Measurements from ENCODE around the gene TJP1.
"Not testable (repeated sequence)": the region's sequence is repeated elsewhere in the genome, so short reads cannot be mapped to it uniquely, and the experiment has no call there.

Gene TJP1

GRCh38 chr15:29749365-29750086 lies 72.7 kb downstream of the TJP1 start:
- DNase-seq = no peak

DNA sequence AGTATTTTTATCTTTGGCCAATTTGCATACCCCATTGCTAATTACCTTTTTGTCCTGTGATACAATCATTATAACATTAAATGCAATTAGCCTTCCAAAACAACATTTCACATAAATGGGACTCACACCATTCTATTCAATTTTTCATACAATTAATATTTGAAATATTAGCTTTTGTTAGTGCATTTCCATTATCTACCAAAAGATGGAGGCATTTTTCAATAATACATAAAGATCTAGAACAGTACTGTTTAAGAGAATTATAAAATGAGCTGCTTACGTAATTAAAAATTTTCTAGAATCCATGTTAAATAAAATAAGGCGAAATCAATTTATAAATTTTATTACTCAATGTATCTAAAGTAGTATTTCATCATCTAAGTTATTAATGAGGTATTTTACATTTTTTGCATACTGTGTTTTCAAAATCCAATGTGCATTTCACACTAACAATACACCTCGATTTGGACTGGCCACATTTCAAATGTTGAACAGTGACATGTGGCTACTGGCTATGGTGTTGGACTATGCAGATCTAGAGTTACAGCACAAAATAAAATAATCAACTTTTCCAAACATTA lies 74.3 kb downstream of the TJP1 start:
- DNase-seq = no peak

- DNase-seq = peak; percentile 28
Observed at GRCh38 chr15:29743475-29743874, 78.8 kb downstream of the TJP1 start.

- no peak for DNase-seq
Observed at GRCh38 chr15:29740692-29741311, 81.5 kb downstream of the TJP1 start.

- no peak for DNase-seq
Observed at GRCh38 chr15:29736744-29737020, 85.6 kb downstream of the TJP1 start.

- DNase-seq = no peak
Observed at GRCh38 chr15:29736012-29736743, 86.1 kb downstream of the TJP1 start.

- no peak for DNase-seq
Observed at GRCh38 chr15:29734917-29735572, 87.2 kb downstream of the TJP1 start.

- DNase-seq = no peak
Observed at GRCh38 chr15:29731865-29732264, 90.4 kb downstream of the TJP1 start.

- not testable (repeated sequence) for DNase-seq
Observed at GRCh38 chr15:29730471-29730870, 91.8 kb downstream of the TJP1 start.

GRCh38 chr15:29728418-29728817 lies 93.8 kb downstream of the TJP1 start:
- DNase-seq = no peak

GRCh38 chr15:29727871-29728270 lies 94.4 kb downstream of the TJP1 start:
- no peak for DNase-seq

DNA sequence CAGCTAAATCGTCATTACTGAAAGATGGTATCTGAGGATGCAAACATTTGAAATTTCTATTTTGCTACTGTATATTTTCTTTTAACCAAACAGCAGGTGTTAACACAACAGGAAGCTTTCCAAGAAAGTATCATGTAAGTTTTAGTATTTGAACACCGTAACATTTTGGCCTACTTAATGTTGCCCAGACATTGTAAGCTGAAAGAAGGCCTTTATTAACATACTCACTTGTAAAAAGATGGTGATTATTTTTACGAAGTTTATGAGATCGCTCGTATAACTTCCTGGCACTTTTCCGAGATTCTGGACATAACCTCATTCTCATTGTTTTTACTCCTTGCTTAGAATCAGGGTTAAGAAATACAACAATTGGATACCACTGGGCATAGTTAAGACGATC lies 95.7 kb downstream of the TJP1 start:
- DNase-seq = no peak

GRCh38 chr15:29724026-29724425 lies 98.2 kb downstream of the TJP1 start:
- no peak for DNase-seq

GRCh38 chr15:29713784-29714183 lies 108.5 kb downstream of the TJP1 start:
- DNase-seq = no peak

GRCh38 chr15:29712149-29712885 lies 110.0 kb downstream of the TJP1 start:
- no peak for DNase-seq

DNA sequence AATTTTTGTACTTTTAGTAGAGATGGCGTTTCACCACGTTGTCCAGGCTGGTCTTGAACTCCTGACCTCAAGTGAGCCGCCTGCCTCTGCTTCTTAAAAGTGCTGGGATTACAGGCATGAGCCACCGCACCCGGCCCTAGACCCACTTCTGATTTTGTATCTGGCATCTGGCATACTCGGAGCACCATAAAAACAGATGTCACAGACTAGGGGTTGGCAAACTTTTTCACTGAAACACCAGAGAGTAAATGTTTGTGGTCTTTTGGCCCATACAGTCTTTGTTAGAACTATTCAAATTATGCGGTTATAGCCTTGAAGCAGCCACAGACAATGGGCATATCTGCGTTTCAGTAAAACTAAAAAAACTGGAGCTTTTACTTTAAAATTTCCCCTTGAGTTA lies 110.7 kb downstream of the TJP1 start:
- no peak for DNase-seq

DNA sequence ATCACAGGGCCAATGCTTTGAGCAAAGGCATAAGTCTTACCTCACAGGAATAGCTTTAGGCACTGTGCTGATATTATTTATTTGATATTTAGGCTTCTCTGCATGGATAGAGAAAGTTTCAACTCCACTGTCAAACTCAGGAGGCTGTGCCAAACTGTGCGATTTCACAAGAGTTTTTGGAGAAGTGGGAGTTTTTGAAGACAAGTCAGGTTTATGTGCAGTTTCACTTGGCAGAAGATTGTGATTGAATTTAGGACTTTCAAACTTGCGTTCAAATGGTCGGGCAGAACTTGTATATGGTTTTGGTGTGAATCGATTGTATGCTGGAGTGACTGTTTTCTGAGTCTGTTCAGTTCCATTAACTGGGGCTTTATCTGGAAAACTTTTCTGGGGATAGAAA lies 113.7 kb downstream of the TJP1 start:
- no peak for DNase-seq

DNA sequence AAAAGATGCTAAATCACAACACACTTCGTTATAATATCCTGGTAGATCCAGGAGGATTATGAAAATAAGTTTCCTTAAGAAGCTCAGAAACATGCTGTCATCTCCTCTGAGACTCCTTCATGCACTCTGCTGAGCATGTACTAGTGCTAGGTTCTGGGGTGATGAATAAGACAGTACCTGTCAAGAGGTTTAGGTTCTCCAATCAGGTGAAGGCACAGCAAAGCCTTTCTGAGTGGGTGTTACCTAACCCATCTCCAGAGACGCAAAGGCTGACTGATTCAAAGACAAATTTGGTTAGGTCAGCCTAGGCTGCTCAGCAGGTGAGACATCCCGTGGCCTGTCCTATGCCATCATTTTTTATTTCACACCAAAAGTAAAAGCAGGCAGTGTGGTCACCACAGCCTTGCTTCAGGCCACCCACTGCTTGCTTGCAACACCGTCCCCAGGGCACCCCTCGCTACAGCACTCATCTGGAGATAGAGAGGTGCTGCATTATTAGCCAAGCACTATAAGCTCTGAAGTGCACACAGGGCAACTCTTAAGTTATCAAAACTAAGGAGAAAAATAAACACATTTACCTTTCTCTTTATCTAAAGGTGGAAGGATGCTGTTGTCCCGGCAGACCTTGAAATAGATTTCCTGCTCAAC lies 117.2 kb downstream of the TJP1 start:
- DNase-seq = no peak

DNA sequence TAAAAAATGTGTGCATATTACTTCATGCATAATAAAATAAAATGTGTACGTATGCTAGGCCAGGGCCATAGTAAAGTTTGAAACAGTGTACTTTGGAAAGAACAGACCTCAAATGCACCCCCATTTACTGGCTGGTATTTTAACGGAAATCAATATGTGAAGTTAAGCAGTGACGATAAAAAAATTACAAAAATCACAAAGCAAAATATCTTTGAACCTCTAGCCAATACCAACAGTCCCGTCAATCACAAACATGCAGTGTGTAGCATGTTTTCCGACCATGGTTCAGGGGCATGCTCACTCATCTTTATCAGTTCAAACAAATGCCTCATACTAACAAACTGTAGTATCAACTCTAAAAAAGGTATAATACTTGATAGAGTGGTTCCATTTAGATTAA lies 121.1 kb downstream of the TJP1 start:
- no peak for DNase-seq

- DNase-seq = no peak
Observed at GRCh38 chr15:29700296-29700695, 122.0 kb downstream of the TJP1 start.

DNA sequence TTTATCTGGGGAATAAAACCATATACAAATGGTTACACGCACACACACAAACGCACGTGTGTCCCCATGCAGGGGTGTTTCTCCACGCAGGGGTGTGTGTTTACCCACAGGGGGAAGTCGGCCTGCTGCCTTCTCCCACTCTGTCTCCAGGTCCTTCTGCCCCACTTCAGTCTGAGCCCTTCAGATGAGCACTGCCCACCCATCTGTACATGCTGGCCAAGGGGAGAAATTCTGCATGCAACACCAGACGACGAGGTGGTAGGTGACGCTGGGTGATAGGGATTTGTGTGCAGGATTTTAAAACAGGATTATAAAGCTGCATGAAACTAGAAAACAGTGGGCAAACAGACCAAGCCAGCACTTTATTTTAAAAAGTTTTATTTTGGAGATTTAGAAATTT lies 122.5 kb downstream of the TJP1 start:
- no peak for DNase-seq

- no peak for DNase-seq
Observed at GRCh38 chr15:29698030-29698701, 124.1 kb downstream of the TJP1 start.

Data from NCI-H526 treated with DMSO at 0.1 percent for 48 hours (cell line).